B cell (primary cell): ENCODE data around the gene NCOA1. TPM values are rescaled to one million over a fixed set of nuclear protein-coding genes. Genes with fewer than 3 reads are reported as not detected.
A peak's percentile ranks its signal among the peaks of the same experiment; 100 is the strongest.

ENCODE experiments used
- ATAC-seq: fragments of 200-7000 bp; cut with Tn5 transposase; one replicate; pipeline ENCODE4 v1.10.0; 2021; ENCODE audit warnings: low read depth, mild to moderate bottlenecking, moderate number of reproducible peaks, moderate library complexity
- CTCF ChIA-PET: fragments of 350-600 bp; sonication (Branson Sonifier 250); formaldehyde crosslinking; loops from one replicate; lab custom pipeline; 2021; ENCODE audit warnings: antibody characterized with exemption, inconsistent platforms; lab: Charles Lee
- POLR2A ChIA-PET: fragments of 350-600 bp; sonication (Branson Sonifier 250); formaldehyde crosslinking; loops from one replicate; lab custom pipeline; 2021; ENCODE audit warnings: antibody characterized with exemption; lab: Charles Lee
- DNase-seq: peaks from one replicate; pipeline ENCODE4 v3.0.0; 2013
- H2AFZ ChIP-seq: 2 replicates; pipeline ENCODE4 v1.6.1; 2012; ENCODE audit warnings: mild to moderate bottlenecking, low read depth, low read length; ENCODE audit not compliant: insufficient read depth, poor library complexity, severe bottlenecking
- H3K27ac ChIP-seq, 2 donors: 1 replicate in 1 of 2; 2 replicates in 1 of 2; pipeline ENCODE4 v1.5.1; 2012 to 2013; ENCODE audit warnings: low read length in 2 of 2, mild to moderate bottlenecking in 2 of 2, moderate library complexity in 1 of 2
- H3K27me3 ChIP-seq, 4 experiments: fragments of 200-600 bp in 1 of 4; sonication (generic) in 1 of 4; replicated peaks in 1 of 4; 1 replicate in 2 of 4; 2 replicates in 2 of 4; pipeline versions ENCODE4 v1.6.1 to v1.7.0; 2013 to 2016; ENCODE audit warnings: low read length in 3 of 4, mild to moderate bottlenecking in 2 of 4, mixed read lengths in 1 of 4, moderate library complexity in 1 of 4; ENCODE audit not compliant: insufficient read depth in 4 of 4, control insufficient read depth in 3 of 4; ENCODE audit errors: control extremely low read depth in 1 of 4
- H3K36me3 ChIP-seq, 2 experiments: replicated peaks in 1 of 2; 1 replicate in 1 of 2; 2 replicates in 1 of 2; pipeline versions ENCODE4 v1.6.1 to v1.7.1; 2013; ENCODE audit warnings: low read length in 1 of 2; ENCODE audit not compliant: insufficient read depth in 2 of 2, control insufficient read depth in 1 of 2; ENCODE audit errors: control extremely low read depth in 1 of 2, extremely low read depth in 1 of 2
- H3K4me1 ChIP-seq, 2 donors: fragments of 200-600 bp in 1 of 2; sonication (generic) in 1 of 2; 1 replicate in 1 of 2; 2 replicates in 1 of 2; pipeline versions ENCODE4 v1.5.1 to v1.6.1; 2013 to 2017; ENCODE audit warnings: low read length in 2 of 2; ENCODE audit not compliant: control insufficient read depth in 2 of 2, insufficient read depth in 2 of 2
- H3K4me2 ChIP-seq: replicated peaks from 2 replicates; pipeline ENCODE3; 2012; ENCODE audit warnings: mild to moderate bottlenecking, low read depth, low read length; ENCODE audit not compliant: poor library complexity, severe bottlenecking
- H3K4me3 ChIP-seq, 5 experiments: fragments of 200-600 bp in 1 of 5; sonication (generic) in 1 of 5; 1 replicate in 3 of 5; 2 replicates in 2 of 5; pipeline versions ENCODE4 v1.5.1 to v1.7.0; 2011 to 2016; ENCODE audit warnings: low read length in 4 of 5, mild to moderate bottlenecking in 4 of 5, low read depth in 2 of 5, control low read depth in 1 of 5, moderate library complexity in 1 of 5; ENCODE audit not compliant: insufficient read depth in 1 of 5; ENCODE audit errors: control extremely low read depth in 1 of 5, extremely low read depth in 1 of 5
- H3K79me2 ChIP-seq: fragments of 200-600 bp; sonication (generic); one replicate; pipeline ENCODE4 v1.6.0; 2016; ENCODE audit warnings: low read length; ENCODE audit not compliant: control insufficient read depth, insufficient read depth
- H3K9ac ChIP-seq: fragments of 200-600 bp; sonication (generic); 2 replicates; pipeline ENCODE4 v1.6.1; 2017; ENCODE audit warnings: mild to moderate bottlenecking, low read length, moderate library complexity
- H3K9me3 ChIP-seq, 3 donors: one replicate each; pipeline versions ENCODE4 v1.6.1 to v1.7.1; 2013; ENCODE audit warnings: low read length in 2 of 3; ENCODE audit not compliant: control insufficient read depth in 2 of 3, insufficient read depth in 1 of 3; ENCODE audit errors: control extremely low read depth in 1 of 3
- H4K20me1 ChIP-seq: 2 replicates; pipeline ENCODE4 v1.6.0; 2012; ENCODE audit warnings: mild to moderate bottlenecking, low read length; ENCODE audit not compliant: insufficient read depth, control insufficient read depth, poor library complexity, severe bottlenecking
- H3K27ac Mint-ChIP-seq: one replicate; pipeline ENCODE4 v1.8.0; 2021; ENCODE audit warnings: mixed read lengths
- H3K27me3 Mint-ChIP-seq: one replicate; pipeline ENCODE4 v1.8.0; 2021; ENCODE audit warnings: mixed read lengths
- H3K4me1 Mint-ChIP-seq: one replicate; pipeline ENCODE4 v1.8.0; 2021; ENCODE audit warnings: mixed read lengths
- H3K4me3 Mint-ChIP-seq: one replicate; pipeline ENCODE4 v1.8.0; 2021; ENCODE audit warnings: mixed read lengths
- H3K9me3 Mint-ChIP-seq: one replicate; pipeline ENCODE4 v1.8.0; 2022; ENCODE audit warnings: mixed read lengths; ENCODE audit not compliant: insufficient read depth
- CTCF ChIP-seq: fragments of 200-600 bp; IDR thresholded peaks from one replicate; pipeline ENCODE4 v1.8.0; 2022; ENCODE audit warnings: antibody characterized with exemption, mild to moderate bottlenecking
- EZH2 ChIP-seq: IDR thresholded peaks from 2 replicates; pipeline ENCODE4 v1.6.1; 2012; ENCODE audit warnings: borderline replicate concordance, low read depth, mild to moderate bottlenecking, moderate library complexity, low read length; ENCODE audit not compliant: insufficient read depth, poor library complexity, severe bottlenecking
- WGBS: methylation state at CpG from one replicate; pipeline ENCODE4 v1.1.5; 2013; ENCODE audit warnings: missing lambda C conversion rate; ENCODE audit not compliant: insufficient coverage; 5-methylcytosine and 5-hydroxymethylcytosine counted together
- intact Hi-C: fragments of 100-400 bp; cut with micrococcal nuclease; formaldehyde crosslinking; loops from one replicate; pipeline ENCODE4 v1.10.0; 2022
- polyA plus RNA-seq: library from polyadenylated mRNA; depleted of rRNA; stranded (reverse); fragments of >200 nt; gene quantifications from 2 replicates; pipeline ENCODE4 v1.2.3, GENCODE V29; 2012
- total RNA-seq, 2 donors: library from RNA; stranded (reverse); fragments of 120-200 nt in 1 of 2; gene quantifications; 1 replicate in 1 of 2; 2 replicates in 1 of 2; pipeline versions ENCODE4 v1.2.3 to v1.2.4, GENCODE V29; 2013 to 2022

NCOA1 gene
- total and polyA plus RNA-seq, 2 donors (not counting 1 experiment from before 2014, with no cell fraction given), result 11.6 to 49.1 TPM

DNA sequence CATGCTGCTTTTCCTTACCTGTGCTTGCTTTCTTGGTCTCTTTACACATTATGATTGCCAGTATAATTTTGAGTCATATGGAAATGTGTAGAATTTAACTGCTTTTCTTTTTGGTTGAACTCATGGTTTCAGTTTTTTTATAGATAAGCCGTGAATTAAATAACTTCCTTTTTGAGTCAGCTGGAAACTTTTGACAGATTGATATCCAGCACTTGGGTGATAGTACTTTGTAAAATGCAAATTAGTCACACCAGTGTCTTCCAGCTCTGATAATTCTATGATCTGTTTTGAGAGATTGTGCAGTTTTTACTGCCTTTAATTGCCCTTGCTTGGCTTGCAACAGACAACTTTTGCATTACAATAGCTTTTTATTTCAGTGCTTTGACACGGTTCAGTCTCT is 86.4 kb downstream of the NCOA1 start:
- DNase-seq (peak; percentile 15), ATAC-seq (no peak)
- Histone ChIP-seq H2AFZ (no peak overlapping the region), H3K27me3 (no peaks in the 10 kb centered on the region), H3K4me2 (peak overlapping the region; percentile 52), H3K27ac (no peak overlapping the region), H3K9ac (peak overlapping the region; percentile 30), H3K4me3 (peak overlapping the region in 1 of 5 experiments; percentile 7), H3K36me3 (peaks cover 0 to 2% of the 10 kb centered on the region in 2 experiments), H3K9me3 (peaks cover 0 to 4% (median 0%) of the 10 kb centered on the region in 3 donors), H3K79me2 (peaks cover 39% of the 10 kb centered on the region), H4K20me1 (peaks cover 25% of the 10 kb centered on the region), H3K4me1 (peaks cover 12 to 20% of the 10 kb centered on the region in 2 donors)
- Mint-ChIP-seq H3K27me3 (no peaks in the 10 kb centered on the region), H3K4me3 (peak overlapping the region; percentile 46), H3K27ac (no peak overlapping the region), H3K9me3 (no peaks in the 10 kb centered on the region), H3K4me1 (peaks cover 60% of the 10 kb centered on the region)
- no CpG with 5 or more reads among the region's 2 CpGs for WGBS
- POLR2A ChIA-PET, result no interaction called here
- intact Hi-C loops, result no loop called here
- TF ChIP-seq EZH2, result no peak
- no peak for TF ChIP-seq CTCF
- CTCF ChIA-PET, result interaction anchor here (1.2 kb wide), 1 partner anchor 250 kb away, joined by 3 read pairs; no protein-coding TSS in a partner anchor

GRCh38 chr2:24579053-24579803 is 88.2 kb downstream of the NCOA1 start:
- H3K27ac ChIP-seq, result no peak overlapping the region
- no peak for ATAC-seq
- TF ChIP-seq EZH2, result no peak
- no peak for TF ChIP-seq CTCF
- intact Hi-C loops, result no loop called here
- H3K4me2 ChIP-seq, result no peak overlapping the region
- no peaks in the 10 kb centered on the region for H3K27me3 Mint-ChIP-seq
- ChIA-PET CTCF (interaction anchor here (1.3 kb wide), 1 partner anchor 15 kb away, joined by 4 read pairs; no protein-coding TSS in a partner anchor), POLR2A (no interaction called here)
- WGBS, result 86% methylated on average over 1 of the region's 4 CpGs
- peak; percentile 5 for DNase-seq
- H4K20me1 ChIP-seq, result peaks cover 25% of the 10 kb centered on the region
- H3K4me3 Mint-ChIP-seq, result peak overlapping the region; percentile 35
- no peak overlapping the region for H2AFZ ChIP-seq
- H3K4me1 ChIP-seq, result peaks cover 12 to 20% of the 10 kb centered on the region in 2 donors
- no peak overlapping the region for H3K9ac ChIP-seq
- peaks cover 0 to 4% (median 0%) of the 10 kb centered on the region in 3 donors for H3K9me3 ChIP-seq
- H3K27me3 ChIP-seq, result no peaks in the 10 kb centered on the region
- H3K4me3 ChIP-seq, result no peak overlapping the region
- H3K36me3 ChIP-seq, result peaks cover 0 to 2% of the 10 kb centered on the region in 2 experiments
- H3K79me2 ChIP-seq, result peaks cover 39% of the 10 kb centered on the region
- no peak overlapping the region for H3K27ac Mint-ChIP-seq
- H3K4me1 Mint-ChIP-seq, result peaks cover 58% of the 10 kb centered on the region
- H3K9me3 Mint-ChIP-seq, result peaks cover 2% of the 10 kb centered on the region
